ENCODE measurements around the gene HOXD4. TPM values are rescaled to one million over a fixed set of nuclear protein-coding genes. Genes with fewer than 3 reads are reported as not detected.

HOXD4 gene
- polyA plus RNA-seq, 2 of the 4 experiments (the other 2 are of a cell fraction): 0.27 to 0.87 TPM

DNA sequence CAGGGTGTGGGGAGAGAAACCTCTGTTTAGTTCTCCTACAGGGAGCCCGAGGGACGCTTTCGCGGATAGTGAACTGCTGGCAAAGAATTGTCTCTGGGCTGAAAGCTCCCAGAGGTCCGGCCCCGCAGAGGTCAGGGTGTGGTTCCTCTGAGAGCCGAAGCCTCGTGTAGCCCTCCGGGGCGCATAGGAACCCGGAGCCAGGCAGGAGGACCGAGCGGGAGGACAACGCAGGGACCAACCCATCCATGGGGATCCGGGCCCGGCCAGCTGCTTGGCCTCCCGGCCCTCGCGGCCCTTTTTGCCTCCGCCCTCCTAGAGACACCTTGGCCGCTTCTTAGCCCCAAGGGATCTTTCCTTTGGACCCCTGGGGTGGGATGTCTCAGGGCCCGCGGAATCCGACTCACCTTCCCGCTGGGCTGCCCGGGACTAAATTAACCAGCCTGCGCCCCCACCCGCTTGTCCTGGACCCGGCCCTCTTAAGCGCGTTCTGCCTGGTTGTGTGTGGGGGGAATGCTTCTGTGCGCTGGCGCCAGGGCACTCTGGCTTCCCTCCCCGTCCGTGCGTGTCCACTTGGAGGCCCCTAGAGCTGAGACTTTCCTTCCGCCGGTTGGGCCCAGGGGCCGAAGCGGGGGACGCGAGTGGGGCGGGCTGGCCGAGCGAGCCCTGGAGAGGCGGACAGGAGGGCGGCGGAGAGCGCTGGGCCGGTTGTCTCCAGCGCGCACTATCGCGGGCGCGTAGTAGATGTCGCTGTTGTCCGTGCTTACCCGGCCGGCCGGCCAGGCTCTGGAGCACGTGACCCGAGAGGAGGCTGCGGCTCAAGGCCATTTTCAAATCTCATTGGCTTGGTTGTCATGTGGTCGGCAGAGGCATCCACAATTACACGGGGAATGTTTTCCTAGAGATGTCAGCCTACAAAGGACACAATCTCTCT lies 35.2 kb upstream of the HOXD4 start, which contains the start of gene HOXD10 (continued):
- TF ChIP-seq, protein P1, sequence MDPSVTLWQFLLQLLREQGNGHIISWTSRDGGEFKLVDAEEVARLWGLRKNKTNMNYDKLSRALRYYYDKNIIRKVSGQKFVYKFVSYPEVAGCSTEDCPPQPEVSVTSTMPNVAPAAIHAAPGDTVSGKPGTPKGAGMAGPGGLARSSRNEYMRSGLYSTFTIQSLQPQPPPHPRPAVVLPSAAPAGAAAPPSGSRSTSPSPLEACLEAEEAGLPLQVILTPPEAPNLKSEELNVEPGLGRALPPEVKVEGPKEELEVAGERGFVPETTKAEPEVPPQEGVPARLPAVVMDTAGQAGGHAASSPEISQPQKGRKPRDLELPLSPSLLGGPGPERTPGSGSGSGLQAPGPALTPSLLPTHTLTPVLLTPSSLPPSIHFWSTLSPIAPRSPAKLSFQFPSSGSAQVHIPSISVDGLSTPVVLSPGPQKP (IDR thresholded peaks at IDR 0.05; ENCODE audit: low read depth, low read length): no peak
- no peak for TF ChIP-seq HEYL (CRISPR knock-in tag; IDR thresholded peaks at IDR 0.05)
- TF ChIP-seq SREBF2 (IDR thresholded peaks at IDR 0.05): no peak
- no peak for TF ChIP-seq CEBPB (IDR thresholded peaks at IDR 0.05)
- TF ChIP-seq RARB (CRISPR knock-in tag; IDR thresholded peaks at IDR 0.05): no peak
- TF ChIP-seq, protein P2, sequence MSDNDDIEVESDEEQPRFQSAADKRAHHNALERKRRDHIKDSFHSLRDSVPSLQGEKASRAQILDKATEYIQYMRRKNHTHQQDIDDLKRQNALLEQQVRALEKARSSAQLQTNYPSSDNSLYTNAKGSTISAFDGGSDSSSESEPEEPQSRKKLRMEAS (IDR thresholded peaks at IDR 0.05): peak; percentile 67; the same call in 1 of the 2 replicates
- TF ChIP-seq, protein P3, sequence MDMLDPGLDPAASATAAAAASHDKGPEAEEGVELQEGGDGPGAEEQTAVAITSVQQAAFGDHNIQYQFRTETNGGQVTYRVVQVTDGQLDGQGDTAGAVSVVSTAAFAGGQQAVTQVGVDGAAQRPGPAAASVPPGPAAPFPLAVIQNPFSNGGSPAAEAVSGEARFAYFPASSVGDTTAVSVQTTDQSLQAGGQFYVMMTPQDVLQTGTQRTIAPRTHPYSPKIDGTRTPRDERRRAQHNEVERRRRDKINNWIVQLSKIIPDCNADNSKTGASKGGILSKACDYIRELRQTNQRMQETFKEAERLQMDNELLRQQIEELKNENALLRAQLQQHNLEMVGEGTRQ (IDR thresholded peaks at IDR 0.05): peak; percentile 91
- TF ChIP-seq FOXS1 (CRISPR knock-in tag; IDR thresholded peaks at IDR 0.05): no peak
- TF ChIP-seq, protein P4, sequence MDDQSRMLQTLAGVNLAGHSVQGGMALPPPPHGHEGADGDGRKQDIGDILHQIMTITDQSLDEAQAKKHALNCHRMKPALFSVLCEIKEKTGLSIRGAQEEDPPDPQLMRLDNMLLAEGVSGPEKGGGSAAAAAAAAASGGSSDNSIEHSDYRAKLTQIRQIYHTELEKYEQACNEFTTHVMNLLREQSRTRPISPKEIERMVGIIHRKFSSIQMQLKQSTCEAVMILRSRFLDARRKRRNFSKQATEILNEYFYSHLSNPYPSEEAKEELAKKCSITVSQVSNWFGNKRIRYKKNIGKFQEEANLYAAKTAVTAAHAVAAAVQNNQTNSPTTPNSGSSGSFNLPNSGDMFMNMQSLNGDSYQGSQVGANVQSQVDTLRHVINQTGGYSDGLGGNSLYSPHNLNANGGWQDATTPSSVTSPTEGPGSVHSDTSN (IDR thresholded peaks at IDR 0.05): no peak
- TF ChIP-seq CBX8 (IDR thresholded peaks at IDR 0.05): no peak
- TF ChIP-seq HOXA7 (CRISPR knock-in tag; IDR thresholded peaks at IDR 0.05): no peak
- TF ChIP-seq CHD4 (IDR thresholded peaks at IDR 0.05; ENCODE audit: borderline replicate concordance): no peak
- TF ChIP-seq PHF8 (IDR thresholded peaks at IDR 0.05; ENCODE audit: borderline replicate concordance, low read depth): no peak
- no peak for TF ChIP-seq FOSB (CRISPR knock-in tag; IDR thresholded peaks at IDR 0.05)
- TF ChIP-seq MYC (IDR thresholded peaks at IDR 0.05; ENCODE audit: borderline replicate concordance, low read length): no peak
- peak; percentile 41; the same call in 1 of the 2 replicates for TF ChIP-seq POLR2A (IDR thresholded peaks at IDR 0.05; ENCODE audit: low read length)
- TF ChIP-seq, protein P5, sequence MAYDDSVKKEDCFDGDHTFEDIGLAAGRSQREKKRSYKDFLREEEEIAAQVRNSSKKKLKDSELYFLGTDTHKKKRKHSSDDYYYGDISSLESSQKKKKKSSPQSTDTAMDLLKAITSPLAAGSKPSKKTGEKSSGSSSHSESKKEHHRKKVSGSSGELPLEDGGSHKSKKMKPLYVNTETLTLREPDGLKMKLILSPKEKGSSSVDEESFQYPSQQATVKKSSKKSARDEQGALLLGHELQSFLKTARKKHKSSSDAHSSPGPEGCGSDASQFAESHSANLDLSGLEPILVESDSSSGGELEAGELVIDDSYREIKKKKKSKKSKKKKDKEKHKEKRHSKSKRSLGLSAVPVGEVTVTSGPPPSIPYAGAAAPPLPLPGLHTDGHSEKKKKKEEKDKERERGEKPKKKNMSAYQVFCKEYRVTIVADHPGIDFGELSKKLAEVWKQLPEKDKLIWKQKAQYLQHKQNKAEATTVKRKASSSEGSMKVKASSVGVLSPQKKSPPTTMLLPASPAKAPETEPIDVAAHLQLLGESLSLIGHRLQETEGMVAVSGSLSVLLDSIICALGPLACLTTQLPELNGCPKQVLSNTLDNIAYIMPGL (CRISPR knock-in tag; IDR thresholded peaks at IDR 0.05; ENCODE audit: borderline replicate concordance): no peak
- no peak for TF ChIP-seq EP300 (IDR thresholded peaks at IDR 0.05)

DNA sequence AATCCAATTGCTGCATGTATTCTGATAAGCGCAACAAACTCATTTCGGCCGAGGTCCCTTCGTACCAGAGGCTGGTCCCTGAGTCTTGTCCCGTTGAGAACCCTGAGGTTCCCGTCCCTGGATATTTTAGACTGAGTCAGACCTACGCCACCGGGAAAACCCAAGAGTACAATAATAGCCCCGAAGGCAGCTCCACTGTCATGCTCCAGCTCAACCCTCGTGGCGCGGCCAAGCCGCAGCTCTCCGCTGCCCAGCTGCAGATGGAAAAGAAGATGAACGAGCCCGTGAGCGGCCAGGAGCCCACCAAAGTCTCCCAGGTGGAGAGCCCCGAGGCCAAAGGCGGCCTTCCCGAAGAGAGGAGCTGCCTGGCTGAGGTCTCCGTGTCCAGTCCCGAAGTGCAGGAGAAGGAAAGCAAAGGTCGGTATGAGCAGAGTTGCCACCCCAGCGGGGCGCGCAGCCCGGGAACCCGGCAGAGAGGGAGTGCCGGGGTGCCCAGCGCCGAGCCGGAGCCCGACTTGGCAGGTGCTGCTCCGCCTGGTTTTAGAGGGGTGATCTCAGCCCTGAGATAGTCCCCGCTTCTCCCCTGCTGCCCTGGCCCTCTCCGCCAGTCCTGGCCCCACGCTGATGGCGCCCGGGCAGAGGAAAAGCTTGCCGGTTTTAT lies 34.1 kb upstream of the HOXD4 start:
- DNase-seq (ENCODE audit: low read depth in 1 of 2, low spot score in 1 of 2) (no peak), ATAC-seq (no peak), FAIRE-seq (no peak)
- Histone ChIP-seq H3K9me3 (no peaks in the 10 kb centered on the region), H3K4me1 (0 out of 3 replicates have a peak, but pooled peaks cover 3% of the 10 kb centered on the region), H3K27ac (no peak overlapping the region), H3K4me2 (no peak overlapping the region), H3K4me3 (no peak overlapping the region)
- 89% methylated on average over 39 of the region's 40 CpGs for WGBS (ENCODE audit: missing lambda C conversion rate)
- ChIA-PET POLR2A (interaction anchor here (0.5 kb wide), 1 partner anchor 945 kb away, joined by 3 read pairs; no protein-coding TSS in a partner anchor), CTCF (interaction anchor here (0.8 to 3.6 kb wide), 6 partner anchors 9 to 1045 kb away, joined by 3 to 22 read pairs (median 4); no protein-coding TSS in a partner anchor)
- TF ChIP-seq, protein P6, sequence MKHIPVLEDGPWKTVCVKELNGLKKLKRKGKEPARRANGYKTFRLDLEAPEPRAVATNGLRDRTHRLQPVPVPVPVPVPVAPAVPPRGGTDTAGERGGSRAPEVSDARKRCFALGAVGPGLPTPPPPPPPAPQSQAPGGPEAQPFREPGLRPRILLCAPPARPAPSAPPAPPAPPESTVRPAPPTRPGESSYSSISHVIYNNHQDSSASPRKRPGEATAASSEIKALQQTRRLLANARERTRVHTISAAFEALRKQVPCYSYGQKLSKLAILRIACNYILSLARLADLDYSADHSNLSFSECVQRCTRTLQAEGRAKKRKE (CRISPR knock-in tag; IDR thresholded peaks at IDR 0.05; ENCODE audit: low read depth): no peak
- no peak for TF ChIP-seq BHLHE40 (IDR thresholded peaks at IDR 0.05; ENCODE audit: low read depth, low read length)
- TF ChIP-seq NR3C1 (IDR thresholded peaks at IDR 0.05): no peak
- TF ChIP-seq ZC3H11A (IDR thresholded peaks at IDR 0.05): no peak
- no peak for TF ChIP-seq JUN (IDR thresholded peaks at IDR 0.05)
- TF ChIP-seq KDM1A (IDR thresholded peaks at IDR 0.05; ENCODE audit: low read depth): no peak
- TF ChIP-seq, protein P1 (IDR thresholded peaks at IDR 0.05; ENCODE audit: low read depth, low read length): no peak
- TF ChIP-seq MAFK (IDR thresholded peaks at IDR 0.05; ENCODE audit: partially characterized antibody): no peak
- TF ChIP-seq RNF2 (IDR thresholded peaks at IDR 0.05; ENCODE audit: borderline replicate concordance, low read depth): no peak
- no peak for TF ChIP-seq ZFP36 (IDR thresholded peaks at IDR 0.05; ENCODE audit: borderline replicate concordance, partially characterized antibody)
- no peak for TF ChIP-seq ESRRA (IDR thresholded peaks at IDR 0.05; ENCODE audit: borderline replicate concordance, low read length)
- no peak for TF ChIP-seq EP300 (IDR thresholded peaks at IDR 0.05)
- TF ChIP-seq RFX5 (IDR thresholded peaks at IDR 0.05): no peak
- TF ChIP-seq EHF (CRISPR knock-in tag; IDR thresholded peaks at IDR 0.05): no peak
- TF ChIP-seq GATA3 (IDR thresholded peaks at IDR 0.05; ENCODE audit: borderline replicate concordance): no peak
